ENCODE data around the gene INSYN2A.

The INSYN2A gene

DNA sequence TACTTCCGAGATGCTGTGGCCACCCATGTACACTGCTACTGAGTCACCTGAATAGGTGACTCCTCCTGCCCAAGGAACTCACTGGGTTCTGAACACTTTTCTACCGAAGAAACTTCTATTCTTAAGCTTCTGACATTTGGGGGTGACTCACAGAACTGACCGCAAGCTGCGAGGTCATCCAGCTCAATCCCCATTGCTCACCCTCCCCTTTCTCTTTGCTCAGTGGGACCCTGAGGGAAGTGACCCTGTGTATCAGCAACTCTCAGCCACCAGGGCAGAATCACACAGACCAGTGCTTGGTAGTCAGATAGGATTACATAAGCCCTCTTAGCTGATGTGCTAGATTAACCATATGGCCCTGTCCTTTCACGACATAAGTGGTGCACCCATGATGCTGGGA lies 46.3 kb downstream of the INSYN2A start:
- peak; percentile 21 for DNase-seq (ENCODE audit: low read depth)
- H3K4me1 ChIP-seq (ENCODE audit: control insufficient read depth, insufficient read depth, low read length): peaks cover 25% of the 10 kb centered on the region
- H3K36me3 ChIP-seq (ENCODE audit: control insufficient read depth, insufficient read depth, low read length, severe bottlenecking): no peaks in the 10 kb centered on the region
- H3K4me3 ChIP-seq (ENCODE audit: low read length): no peak overlapping the region
- H3K9me3 ChIP-seq (ENCODE audit: control insufficient read depth, low read length): no peaks in the 10 kb centered on the region
- no peak overlapping the region for H3K9ac ChIP-seq (ENCODE audit: low read length)
- H3K27me3 ChIP-seq (replicated peaks; ENCODE audit: control insufficient read depth, insufficient read depth, low read length): no peaks in the 10 kb centered on the region

DNA sequence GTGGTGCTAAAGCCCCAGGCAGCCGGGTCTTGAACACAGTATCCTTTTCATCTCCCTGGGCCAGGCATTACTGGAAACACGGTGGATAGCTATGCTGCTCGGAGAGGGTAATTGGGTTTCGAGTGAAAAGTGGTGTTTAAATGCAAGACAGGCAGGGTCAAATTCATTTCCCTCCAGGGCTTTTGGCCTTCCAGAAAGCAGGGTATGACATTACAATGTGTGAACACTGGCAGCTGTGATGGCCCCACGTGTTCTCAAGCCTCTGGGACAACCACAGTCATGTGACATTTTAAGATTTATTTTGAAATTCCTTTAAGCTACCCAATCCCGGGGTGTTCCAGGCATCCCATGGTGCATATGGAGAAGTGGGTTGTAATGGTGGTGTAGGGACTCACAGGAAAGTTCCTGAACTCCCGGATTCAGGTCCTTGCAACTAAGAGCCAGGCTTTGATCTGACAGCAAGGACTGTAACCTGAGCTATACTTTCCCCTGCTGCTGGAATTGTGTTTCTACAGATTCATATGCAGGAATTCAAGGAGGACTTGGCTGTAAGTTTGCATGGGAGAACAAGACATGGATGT lies 46.8 kb downstream of the INSYN2A start:
- H3K9me3 ChIP-seq (ENCODE audit: control insufficient read depth, low read length): no peaks in the 10 kb centered on the region
- no peaks in the 10 kb centered on the region for H3K36me3 ChIP-seq (ENCODE audit: control insufficient read depth, insufficient read depth, low read length, severe bottlenecking)
- H3K9ac ChIP-seq (ENCODE audit: low read length): no peak overlapping the region
- peak overlapping the region; percentile 46 for H3K4me3 ChIP-seq (ENCODE audit: low read length)
- peaks cover 25% of the 10 kb centered on the region for H3K4me1 ChIP-seq (ENCODE audit: control insufficient read depth, insufficient read depth, low read length)
- peak; percentile 27 for DNase-seq (ENCODE audit: low read depth)
- H3K27me3 ChIP-seq (replicated peaks; ENCODE audit: control insufficient read depth, insufficient read depth, low read length): no peaks in the 10 kb centered on the region

DNA sequence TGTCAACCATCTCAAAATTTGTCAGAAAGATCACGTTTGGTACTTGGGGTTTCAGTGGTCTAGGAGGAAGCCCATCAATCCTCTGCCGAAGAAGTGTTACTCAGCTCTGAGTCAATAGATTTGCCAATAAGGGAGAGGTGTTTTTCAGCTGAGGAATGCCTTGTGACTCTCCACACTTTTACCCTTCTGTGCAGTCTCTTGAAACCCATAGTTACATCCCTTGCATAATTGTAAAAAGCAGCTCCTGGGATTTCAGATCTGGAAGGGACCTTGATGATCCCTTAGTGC lies 47.5 kb downstream of the INSYN2A start:
- H3K27me3 ChIP-seq (replicated peaks; ENCODE audit: control insufficient read depth, insufficient read depth, low read length): no peaks in the 10 kb centered on the region
- peaks cover 25% of the 10 kb centered on the region for H3K4me1 ChIP-seq (ENCODE audit: control insufficient read depth, insufficient read depth, low read length)

GRCh38 chr10:127148066-127148932 lies 48.1 kb downstream of the INSYN2A start:
- H3K4me3 ChIP-seq (ENCODE audit: low read length): peak overlapping the region; percentile 46
- no peaks in the 10 kb centered on the region for H3K27me3 ChIP-seq (replicated peaks; ENCODE audit: control insufficient read depth, insufficient read depth, low read length)
- no peaks in the 10 kb centered on the region for H3K36me3 ChIP-seq (ENCODE audit: control insufficient read depth, insufficient read depth, low read length, severe bottlenecking)
- H3K9ac ChIP-seq (ENCODE audit: low read length): peak overlapping the region; percentile 70
- no peaks in the 10 kb centered on the region for H3K9me3 ChIP-seq (ENCODE audit: control insufficient read depth, low read length)
- H3K4me1 ChIP-seq (ENCODE audit: control insufficient read depth, insufficient read depth, low read length): peaks cover 25% of the 10 kb centered on the region
- DNase-seq (ENCODE audit: low read depth): peak; percentile 85

More for the DNA sequence above, 47.5 kb downstream of the INSYN2A start:
- H3K9ac ChIP-seq (ENCODE audit: low read length): peak overlapping the region; percentile 70
- DNase-seq (ENCODE audit: low read depth): peak; percentile 68
- no peaks in the 10 kb centered on the region for H3K9me3 ChIP-seq (ENCODE audit: control insufficient read depth, low read length)
- H3K36me3 ChIP-seq (ENCODE audit: control insufficient read depth, insufficient read depth, low read length, severe bottlenecking): no peaks in the 10 kb centered on the region
- peak overlapping the region; percentile 46 for H3K4me3 ChIP-seq (ENCODE audit: low read length)

DNA sequence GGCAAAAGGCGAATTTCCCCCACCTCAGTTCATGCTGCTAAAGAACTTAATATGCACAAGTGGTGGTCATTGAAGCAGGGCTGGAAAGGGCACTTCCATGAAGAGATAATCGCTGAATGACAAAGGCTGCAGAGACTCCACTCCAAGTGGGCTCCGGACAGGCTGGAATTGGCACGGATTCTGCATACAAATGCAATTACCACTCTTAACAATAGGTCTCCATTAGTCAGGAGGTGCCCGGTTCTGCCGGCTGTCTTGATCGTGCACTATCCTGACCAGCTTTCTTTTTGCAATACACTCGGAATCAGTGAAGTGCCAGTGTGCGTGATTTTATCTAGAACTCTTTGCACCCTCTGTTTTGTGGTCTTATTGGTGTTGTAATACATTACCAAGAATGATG lies 49.7 kb downstream of the INSYN2A start:
- H3K9ac ChIP-seq (ENCODE audit: low read length): no peak overlapping the region
- no peak overlapping the region for H3K4me3 ChIP-seq (ENCODE audit: low read length)
- no peaks in the 10 kb centered on the region for H3K36me3 ChIP-seq (ENCODE audit: control insufficient read depth, insufficient read depth, low read length, severe bottlenecking)
- no peak for DNase-seq (ENCODE audit: low read depth)
- H3K27me3 ChIP-seq (replicated peaks; ENCODE audit: control insufficient read depth, insufficient read depth, low read length): no peaks in the 10 kb centered on the region
- peaks cover 25% of the 10 kb centered on the region for H3K4me1 ChIP-seq (ENCODE audit: control insufficient read depth, insufficient read depth, low read length)
- H3K9me3 ChIP-seq (ENCODE audit: control insufficient read depth, low read length): no peaks in the 10 kb centered on the region
